ENCODE data around the gene CENPE.

- peak; percentile 72 for TF ChIP-seq CTCF (conservative IDR thresholded peaks at IDR 0.05)
- TF ChIP-seq EZH2 (IDR thresholded peaks at IDR 0.05; ENCODE audit: low read depth): no peak
These were observed 106.4 kb downstream of the CENPE start for GRCh38 chr4:103091601-103092223.

Data from PC-9 (cell line).